Neural cell (in vitro differentiated cells): Measurements from ENCODE around the gene FOSL1. TPM values are rescaled to one million over a fixed set of nuclear protein-coding genes. Genes with fewer than 3 reads are reported as not detected.

Source experiments
- H2AFZ ChIP-seq: fragments of 200-600, 300-800 bp; sonication (generic), shearing (Covaris generic); 2 replicates; pipeline ENCODE4 v1.6.0; 2014; ENCODE audit warnings: low read depth, mild to moderate bottlenecking, antibody characterized with exemption, low read length, moderate library complexity
- H3F3A ChIP-seq: fragments of 200-600 bp; shearing (Covaris generic); 2 replicates; pipeline ENCODE4 v1.6.1; 2016; ENCODE audit warnings: mild to moderate bottlenecking, moderate library complexity, mixed read lengths, antibody characterized with exemption, low read length; ENCODE audit not compliant: insufficient read depth, poor library complexity, severe bottlenecking
- H3K27ac ChIP-seq: fragments of 200-600, 300-800 bp; sonication (generic), shearing (Covaris generic); 2 replicates; pipeline ENCODE4 v1.5.1; 2014; ENCODE audit warnings: mild to moderate bottlenecking, low read length, moderate library complexity
- H3K27me3 ChIP-seq: fragments of 300-800, 200-600 bp; sonication (generic), shearing (Covaris generic); 2 replicates; pipeline ENCODE4 v1.6.0; 2014; ENCODE audit warnings: mild to moderate bottlenecking, low read depth, low read length, moderate library complexity; ENCODE audit not compliant: insufficient read depth
- H3K36me3 ChIP-seq: fragments of 300-800, 200-600 bp; sonication (generic), shearing (Covaris generic); 2 replicates; pipeline ENCODE4 v1.5.1; 2014; ENCODE audit warnings: mild to moderate bottlenecking, antibody characterized with exemption, low read length, moderate library complexity; ENCODE audit not compliant: insufficient read depth
- H3K4me2 ChIP-seq: fragments of 300-800, 200-600 bp; sonication (generic), shearing (Covaris generic); 2 replicates; pipeline ENCODE4 v1.6.0; 2014; ENCODE audit warnings: mild to moderate bottlenecking, low read length
- H3K4me3 ChIP-seq: fragments of 300-800, 200-600 bp; sonication (generic), shearing (Covaris generic); 2 replicates; pipeline ENCODE4 v1.5.1; 2014; ENCODE audit warnings: mild to moderate bottlenecking, low read length, moderate library complexity
- H3K79me2 ChIP-seq: fragments of 200-600 bp; shearing (Covaris generic); replicated peaks from 2 replicates; pipeline ENCODE4 v1.6.0; 2014; ENCODE audit warnings: mild to moderate bottlenecking, low read length, moderate library complexity; ENCODE audit not compliant: insufficient read depth
- H3K9ac ChIP-seq: fragments of 300-800, 200-600 bp; sonication (generic), shearing (Covaris generic); 2 replicates; pipeline ENCODE4 v1.6.1; 2016; ENCODE audit warnings: mild to moderate bottlenecking, low read length, mixed read lengths
- H3K9me2 ChIP-seq: fragments of 200-600 bp; shearing (Covaris generic); 2 replicates; pipeline ENCODE4 v1.6.1; 2016; ENCODE audit warnings: mild to moderate bottlenecking, low read length, mixed read lengths; ENCODE audit not compliant: insufficient read depth
- H3K9me3 ChIP-seq: fragments of 200-600, 300-800 bp; sonication (generic), shearing (Covaris generic); 2 replicates; pipeline ENCODE4 v1.6.1; 2016; ENCODE audit warnings: mild to moderate bottlenecking, mixed run types, low read length, moderate library complexity, mixed read lengths
- H4K20me1 ChIP-seq: fragments of 200-600 bp; shearing (Covaris generic); 2 replicates; pipeline ENCODE4 v1.6.1; 2016; ENCODE audit warnings: mild to moderate bottlenecking, mixed run types; ENCODE audit not compliant: insufficient read depth
- EP300 ChIP-seq: fragments of 450-650 bp; conservative IDR thresholded peaks from 2 replicates; pipeline ENCODE4 v1.6.1; 2014; ENCODE audit warnings: antibody characterized with exemption, mild to moderate bottlenecking, moderate library complexity; ENCODE audit not compliant: poor library complexity, severe bottlenecking
- EZH2 ChIP-seq: fragments of 200-600, 300-800 bp; shearing (Covaris generic), sonication (generic); IDR thresholded peaks from 2 replicates; pipeline ENCODE4 v1.6.1; 2014; ENCODE audit warnings: antibody characterized with exemption, low read length, borderline replicate concordance, mild to moderate bottlenecking; ENCODE audit not compliant: insufficient read depth, poor library complexity, severe bottlenecking
- MXI1 ChIP-seq: fragments of 450-650 bp; conservative IDR thresholded peaks from 2 replicates; pipeline ENCODE4 v1.6.1; 2014; ENCODE audit warnings: antibody characterized with exemption, mild to moderate bottlenecking; ENCODE audit not compliant: poor library complexity, severe bottlenecking
- POLR2AphosphoS5 ChIP-seq: IDR thresholded peaks from 2 replicates; pipeline ENCODE4 v1.6.1; 2012
- RAD21 ChIP-seq: fragments of 450-650 bp; conservative IDR thresholded peaks from 2 replicates; pipeline ENCODE4 v1.6.1; 2014; ENCODE audit warnings: antibody characterized with exemption, mild to moderate bottlenecking, moderate library complexity
- SMC3 ChIP-seq: fragments of 450-650 bp; conservative IDR thresholded peaks from 2 replicates; pipeline ENCODE4 v1.6.1; 2014; ENCODE audit warnings: antibody characterized with exemption, mild to moderate bottlenecking, moderate library complexity; ENCODE audit not compliant: poor library complexity
- TAF1 ChIP-seq: IDR thresholded peaks from 2 replicates; pipeline ENCODE4 v1.6.1; 2012; ENCODE audit warnings: low read depth
- polyA plus RNA-seq: library from polyadenylated mRNA; depleted of rRNA; stranded (reverse); fragments of >200 nt; gene quantifications from 2 replicates; pipeline ENCODE4 v1.2.3, GENCODE V29; 2014
- TF ChIP-seq, protein P1 (sequence below): IDR thresholded peaks from 2 replicates; pipeline ENCODE4 v1.6.1; 2012; ENCODE audit warnings: borderline replicate concordance
- TF ChIP-seq, protein P2 (sequence below): fragments of 450-650 bp; IDR thresholded peaks from 2 replicates; pipeline ENCODE4 v1.5.1; 2014; ENCODE audit warnings: antibody characterized with exemption, mild to moderate bottlenecking, moderate library complexity; ENCODE audit not compliant: poor library complexity, severe bottlenecking

Gene FOSL1
- polyA plus RNA-seq, 1 donor from 2014 or later = not detected

DNA sequence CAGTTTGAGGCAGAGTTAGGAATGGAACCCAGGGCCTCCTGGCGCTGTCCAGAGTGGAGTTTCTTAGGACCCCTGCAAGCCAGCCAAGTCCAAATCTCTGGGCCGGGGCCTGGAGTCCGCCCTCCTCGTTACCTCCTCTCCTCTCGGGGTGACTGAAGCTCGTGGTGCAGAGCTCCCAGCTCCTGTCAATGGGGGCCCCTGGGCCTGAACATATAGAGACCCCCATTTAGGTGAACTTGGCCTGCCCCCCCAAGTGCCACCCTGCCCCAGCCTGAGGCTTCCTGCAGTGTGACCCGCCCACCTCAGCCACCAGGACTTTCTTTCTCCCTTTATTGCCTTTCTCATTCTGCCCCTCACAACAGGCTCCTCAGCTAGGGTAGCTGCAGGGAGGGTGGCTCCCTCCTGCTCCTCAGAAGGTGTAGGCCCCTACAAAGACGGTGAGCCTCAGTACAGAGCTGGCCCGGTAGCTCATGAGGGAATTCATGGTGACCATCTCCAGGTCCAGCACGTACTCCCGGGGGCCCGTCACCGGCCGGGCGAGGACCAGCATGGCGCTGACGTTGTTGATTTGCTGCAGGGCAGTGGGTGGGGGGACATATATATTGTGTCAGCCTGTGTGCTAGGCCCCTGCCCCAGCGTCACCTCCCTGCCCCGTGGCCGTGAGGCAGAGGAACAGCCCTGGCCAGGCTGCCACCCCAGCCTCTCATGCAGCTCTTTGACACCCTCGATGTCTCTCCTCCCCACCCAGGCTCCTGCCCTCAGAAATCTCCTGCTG is 33.5 kb downstream of the FOSL1 start:
- H2AFZ ChIP-seq = no peak overlapping the region
- no peaks in the 10 kb centered on the region for H3K27me3 ChIP-seq
- H3F3A ChIP-seq = no peaks in the 10 kb centered on the region
- H3K9ac ChIP-seq = no peak overlapping the region
- peaks cover 5% of the 10 kb centered on the region for H3K79me2 ChIP-seq
- no peaks in the 10 kb centered on the region for H3K36me3 ChIP-seq
- TF ChIP-seq POLR2AphosphoS5 (no peak), MXI1 (no peak), TAF1 (no peak), RAD21 (no peak), SMC3 (no peak), EP300 (no peak), EZH2 (no peak)
- TF ChIP-seq, protein P1, sequence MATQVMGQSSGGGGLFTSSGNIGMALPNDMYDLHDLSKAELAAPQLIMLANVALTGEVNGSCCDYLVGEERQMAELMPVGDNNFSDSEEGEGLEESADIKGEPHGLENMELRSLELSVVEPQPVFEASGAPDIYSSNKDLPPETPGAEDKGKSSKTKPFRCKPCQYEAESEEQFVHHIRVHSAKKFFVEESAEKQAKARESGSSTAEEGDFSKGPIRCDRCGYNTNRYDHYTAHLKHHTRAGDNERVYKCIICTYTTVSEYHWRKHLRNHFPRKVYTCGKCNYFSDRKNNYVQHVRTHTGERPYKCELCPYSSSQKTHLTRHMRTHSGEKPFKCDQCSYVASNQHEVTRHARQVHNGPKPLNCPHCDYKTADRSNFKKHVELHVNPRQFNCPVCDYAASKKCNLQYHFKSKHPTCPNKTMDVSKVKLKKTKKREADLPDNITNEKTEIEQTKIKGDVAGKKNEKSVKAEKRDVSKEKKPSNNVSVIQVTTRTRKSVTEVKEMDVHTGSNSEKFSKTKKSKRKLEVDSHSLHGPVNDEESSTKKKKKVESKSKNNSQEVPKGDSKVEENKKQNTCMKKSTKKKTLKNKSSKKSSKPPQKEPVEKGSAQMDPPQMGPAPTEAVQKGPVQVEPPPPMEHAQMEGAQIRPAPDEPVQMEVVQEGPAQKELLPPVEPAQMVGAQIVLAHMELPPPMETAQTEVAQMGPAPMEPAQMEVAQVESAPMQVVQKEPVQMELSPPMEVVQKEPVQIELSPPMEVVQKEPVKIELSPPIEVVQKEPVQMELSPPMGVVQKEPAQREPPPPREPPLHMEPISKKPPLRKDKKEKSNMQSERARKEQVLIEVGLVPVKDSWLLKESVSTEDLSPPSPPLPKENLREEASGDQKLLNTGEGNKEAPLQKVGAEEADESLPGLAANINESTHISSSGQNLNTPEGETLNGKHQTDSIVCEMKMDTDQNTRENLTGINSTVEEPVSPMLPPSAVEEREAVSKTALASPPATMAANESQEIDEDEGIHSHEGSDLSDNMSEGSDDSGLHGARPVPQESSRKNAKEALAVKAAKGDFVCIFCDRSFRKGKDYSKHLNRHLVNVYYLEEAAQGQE = no peak
- TF ChIP-seq, protein P2, sequence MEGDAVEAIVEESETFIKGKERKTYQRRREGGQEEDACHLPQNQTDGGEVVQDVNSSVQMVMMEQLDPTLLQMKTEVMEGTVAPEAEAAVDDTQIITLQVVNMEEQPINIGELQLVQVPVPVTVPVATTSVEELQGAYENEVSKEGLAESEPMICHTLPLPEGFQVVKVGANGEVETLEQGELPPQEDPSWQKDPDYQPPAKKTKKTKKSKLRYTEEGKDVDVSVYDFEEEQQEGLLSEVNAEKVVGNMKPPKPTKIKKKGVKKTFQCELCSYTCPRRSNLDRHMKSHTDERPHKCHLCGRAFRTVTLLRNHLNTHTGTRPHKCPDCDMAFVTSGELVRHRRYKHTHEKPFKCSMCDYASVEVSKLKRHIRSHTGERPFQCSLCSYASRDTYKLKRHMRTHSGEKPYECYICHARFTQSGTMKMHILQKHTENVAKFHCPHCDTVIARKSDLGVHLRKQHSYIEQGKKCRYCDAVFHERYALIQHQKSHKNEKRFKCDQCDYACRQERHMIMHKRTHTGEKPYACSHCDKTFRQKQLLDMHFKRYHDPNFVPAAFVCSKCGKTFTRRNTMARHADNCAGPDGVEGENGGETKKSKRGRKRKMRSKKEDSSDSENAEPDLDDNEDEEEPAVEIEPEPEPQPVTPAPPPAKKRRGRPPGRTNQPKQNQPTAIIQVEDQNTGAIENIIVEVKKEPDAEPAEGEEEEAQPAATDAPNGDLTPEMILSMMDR = no peak
- H3K27ac ChIP-seq = no peak overlapping the region
- H3K9me3 ChIP-seq = no peaks in the 10 kb centered on the region
- no peak overlapping the region for H3K4me2 ChIP-seq
- no peaks in the 10 kb centered on the region for H3K9me2 ChIP-seq
- H3K4me3 ChIP-seq = no peak overlapping the region
- H4K20me1 ChIP-seq = no peaks in the 10 kb centered on the region

- TF ChIP-seq, protein P2 = no peak
- TF ChIP-seq MXI1 = no peak
- peak; percentile 11 for TF ChIP-seq POLR2AphosphoS5
- H3K79me2 ChIP-seq = peaks cover 15% of the 10 kb centered on the region
Observed at GRCh38 chr11:65865550-65866172, 34.5 kb downstream of the FOSL1 start.

More at GRCh38 chr11:65865550-65866172, 34.5 kb downstream of the FOSL1 start:
- Histone ChIP-seq H3K9me3 (no peaks in the 10 kb centered on the region), H3K27ac (no peak overlapping the region), H3K36me3 (no peaks in the 10 kb centered on the region), H3K4me3 (no peak overlapping the region), H3K27me3 (no peaks in the 10 kb centered on the region), H2AFZ (no peak overlapping the region), H4K20me1 (no peaks in the 10 kb centered on the region), H3F3A (no peaks in the 10 kb centered on the region), H3K9me2 (no peaks in the 10 kb centered on the region), H3K9ac (no peak overlapping the region), H3K4me2 (no peak overlapping the region)
